Colonic mucosa (tissue), 4 donors: ENCODE results near the gene SMU1. TPM values are rescaled to one million over a fixed set of nuclear protein-coding genes. Genes with fewer than 3 reads are reported as not detected.

Experiments
- DNase-seq: peaks from one replicate; pipeline ENCODE4 v3.0.0-alpha.2; 2020
- H3K27ac ChIP-seq: fragments of 200-600 bp; one replicate; pipeline ENCODE4 v1.8.0; 2021
- H3K27me3 ChIP-seq: fragments of 200-600 bp; one replicate; pipeline ENCODE4 v1.8.0; 2021
- H3K36me3 ChIP-seq: fragments of 200-600 bp; one replicate; pipeline ENCODE4 v1.8.0; 2021
- H3K4me1 ChIP-seq: fragments of 200-600 bp; one replicate; pipeline ENCODE4 v1.8.0; 2021; ENCODE audit warnings: mild to moderate bottlenecking
- H3K4me3 ChIP-seq: fragments of 200-600 bp; one replicate; pipeline ENCODE4 v1.8.0; 2021
- H3K9ac ChIP-seq, 2 donors: one replicate each; pipeline ENCODE4 v1.7.0; 2013; ENCODE audit warnings: control low read depth in 2 of 2, low read depth in 2 of 2, low read length in 2 of 2
- H3K9me3 ChIP-seq: fragments of 200-600 bp; one replicate; pipeline ENCODE4 v1.8.0; 2021
- intact Hi-C: fragments of 100-400 bp; cut with DNase I; formaldehyde crosslinking; loops from one replicate; pipeline ENCODE4 v1.14.1; 2022
- total RNA-seq, 2 donors: library from RNA; stranded (reverse); fragmentation: NEBNext Ultra II Directional in 1 of 2; extraction: Animal tissue kit (Norgen Biotek cat#: 25700) in 1 of 2; gene quantifications; one replicate each; pipeline ENCODE4 v1.2.1, GENCODE V29; 2021
- TF ChIP-seq, protein P1 (sequence below): fragments of 200-600 bp; IDR thresholded peaks from one replicate; pipeline ENCODE4 v1.8.0; 2022; ENCODE audit warnings: antibody characterized with exemption, mild to moderate bottlenecking
- donor health status: healthy.
- donor health status: DM: no; HTN: no; CAD: no.
- donor health status: DM: no; HTN: no; CAD: no.

SMU1 gene
- total RNA-seq, 2 donors from 2014 or later: 17.4 to 18.7 TPM

DNA sequence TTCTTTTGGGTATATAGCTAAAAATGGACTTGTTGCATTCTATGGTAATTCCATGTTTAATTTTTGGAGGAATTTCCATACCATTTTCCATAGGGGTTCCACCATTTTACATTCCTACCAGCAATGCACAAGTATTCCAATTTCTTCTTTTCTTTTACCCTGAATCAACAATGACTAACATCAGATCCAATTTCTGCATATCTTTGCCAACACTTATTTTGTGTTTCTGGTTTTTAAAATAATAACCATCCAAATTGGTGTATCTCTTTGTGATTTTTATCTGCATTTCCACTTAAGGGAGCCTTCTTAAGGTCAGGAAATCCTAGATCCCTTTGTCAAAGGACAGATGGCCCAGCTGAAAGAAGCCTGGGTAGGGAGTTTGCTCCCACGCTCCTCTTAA is 29.5 kb upstream of the SMU1 start:
- intact Hi-C loops: no loop called here
- no peak for DNase-seq
- no peaks in the 10 kb centered on the region for H3K9me3 ChIP-seq
- no peaks in the 10 kb centered on the region for H3K4me1 ChIP-seq
- H3K9ac ChIP-seq: no peak overlapping the region
- H3K36me3 ChIP-seq: no peaks in the 10 kb centered on the region
- H3K4me3 ChIP-seq: no peak overlapping the region
- TF ChIP-seq, protein P1, sequence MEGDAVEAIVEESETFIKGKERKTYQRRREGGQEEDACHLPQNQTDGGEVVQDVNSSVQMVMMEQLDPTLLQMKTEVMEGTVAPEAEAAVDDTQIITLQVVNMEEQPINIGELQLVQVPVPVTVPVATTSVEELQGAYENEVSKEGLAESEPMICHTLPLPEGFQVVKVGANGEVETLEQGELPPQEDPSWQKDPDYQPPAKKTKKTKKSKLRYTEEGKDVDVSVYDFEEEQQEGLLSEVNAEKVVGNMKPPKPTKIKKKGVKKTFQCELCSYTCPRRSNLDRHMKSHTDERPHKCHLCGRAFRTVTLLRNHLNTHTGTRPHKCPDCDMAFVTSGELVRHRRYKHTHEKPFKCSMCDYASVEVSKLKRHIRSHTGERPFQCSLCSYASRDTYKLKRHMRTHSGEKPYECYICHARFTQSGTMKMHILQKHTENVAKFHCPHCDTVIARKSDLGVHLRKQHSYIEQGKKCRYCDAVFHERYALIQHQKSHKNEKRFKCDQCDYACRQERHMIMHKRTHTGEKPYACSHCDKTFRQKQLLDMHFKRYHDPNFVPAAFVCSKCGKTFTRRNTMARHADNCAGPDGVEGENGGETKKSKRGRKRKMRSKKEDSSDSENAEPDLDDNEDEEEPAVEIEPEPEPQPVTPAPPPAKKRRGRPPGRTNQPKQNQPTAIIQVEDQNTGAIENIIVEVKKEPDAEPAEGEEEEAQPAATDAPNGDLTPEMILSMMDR: no peak
- no peak overlapping the region for H3K27ac ChIP-seq
- no peaks in the 10 kb centered on the region for H3K27me3 ChIP-seq

- intact Hi-C loops: no loop called here
- Histone ChIP-seq H3K36me3 (no peaks in the 10 kb centered on the region), H3K27ac (no peak overlapping the region), H3K9me3 (no peaks in the 10 kb centered on the region), H3K9ac (no peak overlapping the region), H3K27me3 (no peaks in the 10 kb centered on the region), H3K4me1 (no peaks in the 10 kb centered on the region), H3K4me3 (no peak overlapping the region)
- DNase-seq: no peak
- TF ChIP-seq, protein P1: no peak
These were observed 29.0 kb upstream of the SMU1 start for GRCh38 chr9:33105504-33105903.

DNA sequence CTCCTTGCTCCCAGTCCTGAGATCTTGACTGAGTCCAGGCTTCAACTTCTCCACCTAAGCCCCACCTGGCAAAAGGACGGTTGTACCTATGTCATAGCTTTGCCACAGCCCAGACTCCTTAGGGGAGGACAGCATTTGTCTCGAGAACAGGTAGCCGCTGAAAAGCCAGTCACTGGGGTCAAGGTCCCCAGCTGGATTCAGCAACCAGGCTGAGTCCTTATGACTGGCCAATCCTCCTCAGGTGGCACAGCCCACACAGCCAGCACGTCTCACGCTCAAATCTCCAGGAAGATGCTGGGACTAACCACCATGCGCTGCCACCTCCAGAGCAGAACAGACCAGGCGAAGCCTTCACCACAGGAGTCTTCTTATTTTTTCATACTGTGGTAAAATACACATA is 27.9 kb upstream of the SMU1 start:
- DNase-seq: no peak
- no peak overlapping the region for H3K27ac ChIP-seq
- H3K27me3 ChIP-seq: no peaks in the 10 kb centered on the region
- no peak overlapping the region for H3K4me3 ChIP-seq
- no peaks in the 10 kb centered on the region for H3K9me3 ChIP-seq
- intact Hi-C loops: no loop called here
- TF ChIP-seq, protein P1: no peak
- no peaks in the 10 kb centered on the region for H3K4me1 ChIP-seq
- H3K9ac ChIP-seq: no peak overlapping the region
- no peaks in the 10 kb centered on the region for H3K36me3 ChIP-seq

- TF ChIP-seq, protein P1: no peak
- H3K27ac ChIP-seq: no peak overlapping the region
These were observed 27.2 kb upstream of the SMU1 start for GRCh38 chr9:33103501-33104281.

GRCh38 chr9:33102551-33103210 is 26.2 kb upstream of the SMU1 start:
- H3K27ac ChIP-seq: no peak overlapping the region
- H3K9ac ChIP-seq: no peak overlapping the region
- no peak for DNase-seq
- no peaks in the 10 kb centered on the region for H3K36me3 ChIP-seq
- H3K27me3 ChIP-seq: no peaks in the 10 kb centered on the region
- H3K9me3 ChIP-seq: no peaks in the 10 kb centered on the region
- H3K4me3 ChIP-seq: no peak overlapping the region
- no peaks in the 10 kb centered on the region for H3K4me1 ChIP-seq
- TF ChIP-seq, protein P1: no peak
- intact Hi-C loops: no loop called here

More at GRCh38 chr9:33103501-33104281, 27.2 kb upstream of the SMU1 start:
- Histone ChIP-seq H3K36me3 (no peaks in the 10 kb centered on the region), H3K27me3 (no peaks in the 10 kb centered on the region), H3K4me3 (no peak overlapping the region), H3K4me1 (no peaks in the 10 kb centered on the region), H3K9ac (no peak overlapping the region), H3K9me3 (no peaks in the 10 kb centered on the region)
- intact Hi-C loops: no loop called here
- no peak for DNase-seq
